HG02852 (cell line): ENCODE measurements around the gene RXRA.

Experiments used
- ATAC-seq: cut with Tn5 transposase; IDR thresholded peaks from one replicate; pipeline ENCODE4 v1.9.1; 2021; ENCODE audit warnings: mild to moderate bottlenecking, moderate library complexity; ENCODE audit not compliant: unreplicated experiment

Gene RXRA

DNA sequence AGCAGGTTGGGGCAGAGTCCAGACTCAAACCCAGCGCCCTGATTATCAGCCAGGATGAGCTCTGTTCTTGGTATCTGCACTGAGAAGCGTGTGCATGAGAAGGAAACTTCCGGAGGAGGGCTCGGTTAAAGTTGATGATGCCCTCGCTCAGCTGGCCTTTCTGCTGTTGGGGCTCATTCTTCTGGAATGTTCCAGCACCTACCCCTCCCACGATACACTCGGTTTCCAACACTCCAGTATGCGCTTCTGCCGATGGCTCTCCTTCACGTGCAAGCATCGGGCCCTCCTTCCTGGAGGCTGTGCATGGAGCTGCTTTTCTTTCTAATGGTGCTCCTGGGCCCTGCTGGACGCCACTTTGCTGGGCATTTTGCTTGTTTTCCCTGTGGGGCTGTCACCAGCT lies 134.0 kb downstream of the RXRA start:
- no peak for ATAC-seq

DNA sequence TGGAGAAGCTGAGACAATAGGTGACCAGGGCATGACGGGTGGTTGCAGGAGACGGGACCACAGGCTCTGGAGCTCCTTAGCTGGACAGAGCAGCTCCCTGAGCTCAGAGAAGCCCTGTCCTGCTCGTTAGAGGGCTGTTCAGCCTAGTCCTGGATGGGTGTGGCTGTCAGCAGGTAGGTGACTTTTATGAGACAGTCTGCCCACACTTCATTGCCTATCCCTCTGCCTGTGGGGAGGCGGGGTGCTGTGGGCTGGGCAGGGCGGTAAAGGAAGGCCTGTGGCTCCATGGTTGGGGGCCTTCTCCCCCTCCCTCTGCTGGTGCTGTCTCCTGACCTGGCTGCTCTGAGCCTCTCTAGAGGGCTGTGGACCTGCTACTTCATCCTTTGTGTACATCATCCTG lies 134.6 kb downstream of the RXRA start:
- no peak for ATAC-seq

DNA sequence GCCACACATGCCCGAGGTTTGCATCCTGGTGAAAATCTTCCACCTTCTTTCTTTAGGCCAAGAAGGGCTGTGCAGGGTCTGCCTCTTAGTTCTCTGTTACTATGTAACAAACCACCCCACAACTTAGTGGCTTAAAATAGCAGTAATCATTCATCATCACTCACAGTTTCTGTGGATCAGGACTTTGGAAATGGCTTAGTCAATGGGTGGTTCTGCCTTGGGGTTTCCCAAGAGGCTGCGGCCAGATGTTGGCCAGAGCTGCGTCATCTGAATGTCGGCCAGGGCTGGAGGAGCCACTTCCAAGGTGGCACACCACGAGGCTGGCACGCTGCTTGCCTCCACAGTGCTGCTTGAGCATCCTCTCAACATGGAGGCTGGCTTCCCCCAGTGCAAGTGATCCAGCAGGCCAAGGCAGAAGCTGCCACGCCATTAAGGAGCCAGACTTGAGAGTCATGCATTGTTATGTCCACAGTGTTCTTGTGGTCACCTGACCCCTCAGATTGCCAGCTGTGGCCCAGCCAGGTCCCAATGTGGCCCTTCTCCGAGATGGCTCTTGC lies 135.2 kb downstream of the RXRA start:
- ATAC-seq = no peak

DNA sequence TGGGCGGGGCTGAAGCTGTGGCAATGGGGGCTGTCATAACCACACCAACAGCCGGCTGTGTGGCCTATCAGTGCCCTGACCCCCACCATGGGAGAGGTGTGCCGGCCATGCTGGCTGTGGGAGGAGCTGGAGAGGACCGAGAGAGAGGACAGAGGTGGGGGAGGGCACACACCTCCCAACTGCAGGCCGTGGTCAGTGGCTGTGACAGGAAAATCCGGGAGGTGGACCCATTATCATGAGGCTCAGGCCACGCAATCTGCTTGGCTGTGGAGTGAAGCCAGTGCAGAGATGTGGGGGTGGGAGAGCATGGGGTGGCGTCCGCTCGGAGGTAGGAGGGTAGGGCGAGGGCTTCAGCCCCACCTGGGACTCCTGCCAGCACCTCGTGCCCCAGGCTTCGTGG lies 136.1 kb downstream of the RXRA start:
- no peak for ATAC-seq

DNA sequence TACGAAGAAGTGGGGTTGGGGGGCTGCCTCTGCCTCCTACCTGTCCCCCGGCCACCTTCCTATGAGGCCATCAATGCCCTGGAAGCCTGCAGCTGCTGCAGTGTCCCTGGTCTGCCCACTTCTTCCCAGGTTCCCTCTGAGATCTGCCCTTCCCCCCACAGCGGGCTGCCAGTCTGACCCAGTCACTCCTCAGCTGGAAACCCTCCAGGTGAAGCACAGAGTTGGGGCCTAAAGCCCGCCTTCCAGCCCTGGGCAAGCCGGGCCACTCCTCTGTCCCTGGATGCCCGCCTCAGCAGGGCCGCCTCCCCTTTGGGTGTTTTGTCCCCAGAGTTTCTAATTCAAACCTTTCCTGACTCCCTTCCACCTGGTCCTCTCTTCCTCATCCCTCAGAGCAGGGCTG lies 137.0 kb downstream of the RXRA start:
- ATAC-seq = no peak

DNA sequence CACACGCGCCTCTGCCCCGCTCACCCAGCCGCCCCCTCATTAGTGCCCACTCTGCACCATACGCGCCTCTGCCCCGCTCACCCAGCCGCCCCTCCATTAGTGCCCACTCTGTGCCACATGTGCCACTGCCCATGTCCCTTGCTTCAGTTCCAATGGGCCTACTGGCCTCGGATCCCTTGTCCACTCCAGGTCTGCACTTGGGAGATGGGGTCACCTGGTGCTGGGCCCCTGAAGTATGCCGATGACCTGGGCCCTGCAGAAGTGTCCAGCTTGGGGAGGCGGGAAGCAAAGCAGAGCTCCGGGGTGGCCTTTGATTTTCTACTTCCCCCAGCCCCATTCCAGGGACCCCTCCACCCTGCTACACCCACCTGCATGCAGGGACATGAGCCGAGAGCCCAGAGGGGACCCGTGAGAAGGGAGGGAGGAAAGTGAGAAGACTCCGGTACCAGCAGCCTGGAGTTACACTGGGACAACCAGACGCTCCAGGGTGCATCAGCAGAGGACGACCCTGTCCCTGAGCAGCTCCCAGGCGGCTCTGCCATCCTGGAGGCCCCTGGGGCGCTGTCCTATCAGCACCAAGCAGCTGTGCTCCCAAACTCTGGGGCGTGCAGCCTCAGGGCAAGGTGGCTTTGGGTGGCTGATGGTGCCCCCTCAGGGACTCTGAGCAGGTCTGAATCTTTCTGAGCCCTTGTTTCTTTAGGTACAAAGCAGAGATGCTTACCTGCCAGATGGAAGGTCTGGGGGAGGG lies 140.8 kb downstream of the RXRA start:
- no peak for ATAC-seq

DNA sequence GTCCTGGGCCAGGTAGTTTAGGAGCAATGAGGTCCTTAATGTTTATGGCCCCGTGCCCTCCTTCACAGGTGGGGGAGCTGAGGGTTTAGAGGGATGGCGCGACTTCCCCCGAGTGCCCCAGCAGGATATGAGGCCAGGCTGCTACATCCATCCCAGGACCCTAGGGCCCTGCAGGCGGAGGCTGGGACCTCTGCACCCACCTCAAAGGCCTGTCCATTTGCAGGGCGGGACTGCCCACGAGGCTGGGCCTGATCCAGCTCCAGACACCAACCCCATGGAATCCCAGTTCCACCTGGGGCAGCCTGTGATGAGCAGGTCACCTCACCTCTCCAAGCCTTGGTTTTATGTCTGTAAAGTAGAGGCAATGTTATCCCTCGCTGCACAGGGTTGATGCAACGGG lies 142.1 kb downstream of the RXRA start:
- ATAC-seq = no peak

DNA sequence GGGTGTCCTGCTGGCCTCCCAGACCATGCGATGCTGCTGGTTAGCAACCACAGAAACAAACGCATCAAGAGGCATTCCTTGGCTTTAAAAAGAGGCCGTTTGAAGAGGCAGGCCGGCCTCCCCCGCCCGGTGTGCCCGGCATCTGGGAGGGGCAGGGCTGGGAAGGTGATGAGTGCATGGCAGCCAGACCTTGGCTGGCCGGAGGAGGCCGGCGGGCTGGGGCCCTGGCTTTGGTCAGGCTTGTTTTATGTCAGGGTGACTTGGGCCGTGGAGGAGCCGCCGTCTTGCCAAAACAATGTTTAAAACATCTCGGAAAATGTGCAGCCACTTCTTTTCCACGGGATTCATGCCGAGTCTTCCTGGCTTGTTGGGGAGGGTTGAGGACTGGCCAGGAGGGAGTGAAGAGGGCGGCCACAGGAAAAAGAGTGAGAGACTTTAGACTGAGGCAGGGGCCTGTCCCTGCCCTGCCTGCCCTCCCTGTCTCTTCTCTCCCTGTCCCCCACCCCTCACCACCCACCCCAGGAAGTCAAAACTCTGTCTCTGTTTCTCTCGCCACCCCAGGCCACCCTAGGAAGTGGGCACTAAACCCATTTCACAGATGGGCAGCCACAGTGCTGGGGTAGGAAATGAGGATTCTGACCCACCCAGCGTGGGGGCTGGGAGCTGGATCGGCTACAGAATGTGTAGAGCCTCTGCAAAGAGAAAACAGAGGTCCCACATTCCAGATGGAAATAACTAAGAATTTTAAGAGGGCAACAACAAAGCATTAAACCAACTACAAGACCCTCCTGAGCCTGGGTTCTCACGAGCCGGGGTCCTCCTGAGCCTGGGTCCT lies 143.0 kb downstream of the RXRA start:
- no peak for ATAC-seq

DNA sequence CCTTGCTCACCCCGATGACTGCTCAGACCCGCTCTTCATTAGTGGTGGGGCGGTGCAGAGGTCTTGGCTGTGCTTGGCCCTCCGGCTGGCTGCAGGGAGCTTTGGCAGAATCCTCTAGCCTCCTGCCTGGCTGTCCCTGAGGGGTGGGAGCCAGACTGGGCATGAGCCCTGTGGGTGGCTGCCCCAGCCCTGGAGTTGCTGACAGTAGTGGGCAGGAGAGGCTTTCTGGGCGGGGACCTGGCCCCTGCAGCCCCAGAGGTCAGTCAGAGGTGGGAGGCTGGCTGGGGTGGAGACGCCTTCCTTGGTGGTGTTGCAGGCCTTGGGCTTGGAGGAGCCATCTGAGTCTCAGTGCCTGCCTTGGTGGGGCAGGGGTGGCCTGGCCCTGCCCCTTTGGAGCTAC lies 146.0 kb downstream of the RXRA start:
- no peak for ATAC-seq

DNA sequence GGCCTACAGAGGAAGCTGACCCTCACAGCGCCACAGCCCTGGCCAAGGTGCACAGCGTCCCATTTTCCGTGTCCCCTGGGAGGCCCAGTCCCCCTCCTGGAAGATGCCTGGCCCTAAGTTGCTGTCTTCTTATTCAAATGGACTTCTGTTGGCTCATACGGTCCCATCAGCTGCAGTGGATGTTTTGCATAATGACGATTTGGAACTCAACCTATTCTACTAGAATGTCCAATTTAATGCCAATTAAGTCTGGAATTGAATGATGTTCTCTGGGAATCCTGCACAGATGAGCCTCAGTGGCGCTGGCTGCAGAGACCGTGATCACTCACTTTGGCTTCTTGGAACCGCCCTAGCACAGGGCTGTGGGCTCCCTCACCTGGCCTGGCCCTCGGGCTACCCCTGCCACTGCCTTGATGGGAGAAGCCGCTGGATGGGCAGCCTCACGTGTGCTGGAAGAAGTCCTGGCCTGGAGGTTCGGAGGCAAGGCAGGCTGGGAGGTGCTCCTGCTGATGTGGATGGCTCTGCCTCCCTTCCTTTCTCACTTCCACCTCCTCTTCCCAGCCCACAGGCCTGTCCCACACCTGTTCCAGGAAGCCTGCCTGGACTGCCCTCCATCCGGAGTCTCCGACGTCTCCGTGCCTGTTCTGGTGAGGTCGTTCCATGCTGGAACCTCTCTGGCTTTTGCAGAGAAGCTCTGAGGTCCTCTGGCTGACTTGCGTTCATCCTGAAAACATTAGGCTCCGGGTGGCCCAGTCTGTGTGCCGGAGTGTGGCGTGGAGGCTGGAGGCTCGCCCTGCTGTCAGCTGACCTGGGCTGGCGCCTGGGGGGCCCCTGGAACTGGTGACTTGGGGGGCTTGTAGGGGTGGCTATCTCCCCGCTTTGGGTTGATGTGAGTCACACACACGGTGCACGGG lies 147.1 kb downstream of the RXRA start:
- no peak for ATAC-seq

DNA sequence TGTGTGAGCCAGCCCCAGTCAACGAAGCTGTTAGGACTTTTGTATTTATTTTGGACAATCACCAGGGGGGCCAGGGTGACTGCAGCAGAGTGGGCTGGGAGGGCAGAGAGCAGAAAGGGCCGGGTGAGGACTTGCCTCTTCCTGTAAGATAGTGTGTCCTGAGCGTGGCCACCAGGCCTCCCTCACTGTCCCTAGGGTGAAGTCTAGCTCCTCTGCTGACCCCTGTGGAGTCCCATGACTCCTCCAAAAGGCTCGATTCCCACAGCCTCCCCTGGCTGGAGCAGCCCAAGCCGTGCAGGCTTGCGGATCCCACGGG lies 147.8 kb downstream of the RXRA start:
- no peak for ATAC-seq

DNA sequence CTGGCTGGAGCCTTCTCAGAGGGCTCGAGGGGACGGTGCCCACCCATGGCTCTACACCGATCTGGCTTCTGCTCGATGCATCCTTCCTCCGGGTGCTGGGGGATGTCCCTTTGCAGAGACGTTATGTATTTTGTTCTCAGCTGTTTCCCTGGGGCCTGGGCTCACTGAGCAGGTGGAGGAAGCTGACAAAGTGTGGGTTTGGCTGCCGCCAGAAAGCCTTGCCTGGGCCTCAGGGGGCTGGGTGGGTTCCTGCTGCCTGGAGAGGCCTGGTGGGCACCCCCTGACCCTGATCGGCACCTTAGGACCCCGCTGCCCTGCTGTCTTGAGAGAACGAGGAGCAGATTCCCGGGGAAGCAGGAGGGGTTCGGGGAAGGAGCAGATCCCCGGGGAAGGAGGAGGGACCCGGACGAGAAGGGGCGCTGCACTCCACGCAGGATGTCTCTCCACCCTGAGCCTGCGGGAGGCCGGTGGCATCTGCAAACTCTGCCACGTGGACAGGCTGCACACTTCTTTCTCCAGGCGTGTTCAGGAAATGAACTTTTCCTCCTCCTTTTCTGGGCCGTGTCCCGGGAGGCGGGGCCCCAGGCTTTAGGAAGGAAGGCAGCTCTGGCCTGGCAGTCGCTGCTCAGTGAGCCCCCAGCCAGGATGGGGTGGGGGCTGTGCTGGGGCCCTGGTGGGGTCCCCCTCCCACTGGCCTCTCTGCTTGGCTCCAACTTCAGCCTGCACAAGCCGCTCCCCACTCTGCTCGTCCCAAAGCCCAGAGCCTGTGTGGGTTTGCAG lies 148.9 kb downstream of the RXRA start:
- no peak for ATAC-seq

DNA sequence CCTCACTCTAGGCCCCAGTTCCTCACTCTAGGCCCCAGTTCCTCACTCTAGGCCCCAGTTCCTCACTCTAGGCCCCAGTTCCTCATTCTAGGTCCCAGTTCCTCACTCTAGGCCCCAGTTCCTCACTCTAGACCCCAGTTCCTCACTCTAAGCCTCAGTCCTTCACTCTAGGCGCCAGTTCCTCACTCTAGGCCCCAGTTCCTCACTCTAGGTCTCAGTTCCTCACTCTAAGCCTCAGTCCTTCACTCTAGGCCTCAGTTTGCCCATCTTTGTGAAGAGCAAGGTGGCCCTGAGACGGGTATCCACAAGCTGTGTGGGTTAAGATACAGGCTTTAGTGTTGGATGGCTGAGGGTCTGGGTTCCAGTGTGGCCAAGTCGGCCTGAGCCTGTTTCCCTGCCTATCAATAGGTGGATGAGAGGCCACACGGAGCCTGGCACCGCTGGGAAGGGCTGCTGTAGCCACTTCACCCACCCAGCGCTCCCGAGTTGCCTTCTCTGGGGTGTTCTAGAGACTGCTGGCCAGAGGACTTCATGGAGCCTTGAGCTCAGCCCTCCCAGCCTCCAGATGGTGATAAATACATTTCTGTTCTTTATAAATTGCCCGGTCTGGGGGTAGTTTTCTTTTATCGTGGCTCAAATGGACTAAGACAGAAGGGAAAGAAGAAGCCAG lies 150.2 kb downstream of the RXRA start:
- ATAC-seq = no peak

DNA sequence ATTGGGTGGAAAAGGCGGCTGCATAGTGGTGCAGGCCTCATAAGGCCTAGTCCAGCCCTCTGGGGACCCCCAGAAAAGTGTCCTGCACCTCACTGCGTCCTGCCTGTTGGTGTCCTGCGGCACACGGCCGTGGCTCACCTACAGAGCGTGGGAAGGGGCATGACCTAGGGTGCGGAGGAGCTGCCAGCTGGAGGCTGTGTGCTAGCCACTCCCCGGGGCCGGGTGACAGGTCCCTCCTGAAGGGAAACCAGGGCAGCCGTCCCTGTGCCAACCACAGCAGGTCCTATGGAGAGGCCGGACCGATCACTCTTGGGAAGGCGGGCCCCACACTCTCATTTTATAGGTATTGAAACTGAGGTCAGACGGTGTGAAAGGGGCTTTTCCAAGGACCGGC lies 150.7 kb downstream of the RXRA start:
- no peak for ATAC-seq

DNA sequence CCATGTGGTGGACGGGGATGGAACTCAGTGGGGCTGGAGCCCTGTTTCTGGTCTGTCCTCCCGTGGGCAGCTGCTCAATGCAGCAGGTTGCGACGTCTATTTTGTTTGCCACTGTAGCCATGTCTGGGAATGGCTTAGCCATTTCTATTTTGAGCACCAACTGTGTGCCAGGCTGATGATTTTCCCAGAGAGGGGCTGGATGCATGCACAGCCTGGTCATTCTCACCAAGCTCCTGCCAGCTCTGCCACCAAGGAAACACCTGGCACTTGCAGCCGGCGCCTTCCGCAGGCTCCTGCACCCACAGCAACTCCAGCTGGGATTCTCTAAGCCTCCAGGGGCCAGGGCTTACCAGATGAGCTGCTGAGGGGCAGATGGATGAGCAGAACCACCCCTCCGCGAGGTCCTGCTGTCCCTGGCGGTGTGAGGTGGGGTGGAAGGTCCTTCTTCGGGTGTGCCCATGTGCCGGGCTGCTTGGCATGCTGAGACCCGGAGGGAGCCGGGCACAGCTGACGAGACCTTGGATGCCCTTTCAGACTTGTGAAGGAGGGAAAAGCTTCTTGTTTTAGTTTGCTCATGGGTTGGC lies 151.2 kb downstream of the RXRA start:
- no peak for ATAC-seq

DNA sequence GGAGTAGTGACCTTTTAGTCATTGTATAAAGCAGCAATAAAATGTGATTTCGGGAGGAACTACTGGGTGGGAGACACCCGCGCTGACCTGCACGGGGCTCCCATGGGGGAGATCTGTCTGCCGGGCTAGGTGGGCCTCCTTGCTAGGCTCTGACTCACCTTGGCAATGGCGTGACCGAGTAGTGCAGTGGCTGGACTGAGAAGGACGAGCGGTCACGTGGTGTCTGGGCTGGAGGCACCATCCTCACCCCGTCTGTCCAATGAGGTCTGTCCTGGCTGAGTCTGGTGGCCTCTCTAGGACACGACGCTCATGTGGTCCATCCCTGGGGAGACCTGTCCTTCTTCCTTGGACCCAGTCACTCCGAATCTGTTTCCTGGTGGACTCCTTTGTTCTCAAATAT lies 151.7 kb downstream of the RXRA start:
- ATAC-seq = no peak

DNA sequence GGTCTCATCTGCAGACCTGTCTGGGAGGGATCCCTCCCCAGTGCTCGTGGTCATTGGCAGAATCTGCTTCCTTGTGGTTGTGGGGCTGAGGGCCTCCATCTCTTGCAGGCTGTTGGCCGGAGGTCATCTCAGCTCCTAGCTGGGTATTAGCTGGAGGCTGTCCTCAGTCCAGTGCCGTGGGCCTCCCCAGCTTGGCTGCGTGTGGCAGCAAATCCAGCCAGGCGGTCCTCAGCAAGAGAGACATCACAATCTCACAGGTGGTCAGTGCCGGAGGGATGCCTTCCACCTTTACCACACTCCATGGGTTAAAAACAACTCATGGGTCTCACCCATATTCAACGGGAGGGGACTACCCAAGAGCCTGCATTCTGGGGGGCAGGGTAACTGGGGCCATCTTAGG lies 155.5 kb downstream of the RXRA start:
- ATAC-seq = no peak

DNA sequence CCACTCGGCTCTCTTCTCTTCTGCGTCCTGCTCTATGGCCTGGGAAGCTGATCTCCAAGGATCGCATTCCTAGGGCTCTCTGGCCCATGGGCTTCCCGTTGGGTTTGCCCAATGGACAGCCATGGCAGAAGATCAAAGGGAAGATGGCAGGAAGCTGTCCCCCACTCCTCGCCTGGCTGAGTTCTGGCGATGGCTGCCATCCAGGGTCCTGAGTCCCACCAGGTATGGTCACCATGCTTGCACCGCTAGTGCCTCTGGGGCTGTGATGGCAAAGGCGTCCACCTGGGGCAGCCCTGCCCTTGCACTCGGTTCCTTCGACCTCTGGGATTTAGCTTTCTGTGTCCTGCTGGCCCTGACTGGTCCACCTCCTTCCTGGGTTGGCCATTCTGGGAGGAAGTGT lies 156.0 kb downstream of the RXRA start:
- ATAC-seq = no peak

DNA sequence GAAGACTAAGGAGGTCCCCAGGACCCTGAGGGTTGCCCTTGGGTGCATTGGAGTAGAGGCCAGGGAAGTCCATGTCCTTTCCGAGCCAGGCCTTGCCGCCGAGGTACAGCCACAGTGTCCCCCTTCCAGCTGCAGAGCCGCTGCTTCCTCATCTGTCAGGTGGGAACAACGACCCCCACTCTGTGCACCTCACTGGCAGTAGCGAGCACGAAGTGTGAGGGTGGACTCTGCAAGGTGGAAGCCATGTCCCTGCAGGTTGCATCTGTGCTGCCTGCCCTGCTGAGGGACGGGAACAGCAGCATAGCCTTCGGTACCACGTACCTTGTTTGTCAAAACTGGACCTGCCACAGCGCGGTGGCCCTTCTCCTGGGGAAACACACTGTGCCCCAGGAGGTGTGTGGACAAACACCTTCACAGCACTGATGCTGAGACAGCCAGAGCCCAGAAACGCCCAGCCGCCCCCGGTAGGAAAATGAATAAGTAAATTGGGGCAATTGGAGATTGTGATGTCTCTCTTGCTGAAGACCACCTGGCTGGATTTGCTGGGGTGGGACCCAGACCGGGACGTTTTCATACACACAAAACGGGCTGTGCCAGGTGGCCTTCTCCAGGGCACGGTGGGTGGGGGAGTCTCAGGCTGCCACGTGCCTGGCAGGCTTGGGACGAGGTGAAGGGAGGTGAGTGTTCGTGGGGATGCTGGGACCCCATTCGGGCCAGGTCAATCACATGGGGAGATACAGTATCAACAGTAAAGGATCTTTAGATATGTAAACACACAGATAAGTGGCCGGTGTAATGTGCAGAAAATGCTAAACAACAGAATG lies 157.3 kb downstream of the RXRA start:
- no peak for ATAC-seq
